Thoracic aorta (tissue), 2 donors: ENCODE results near the gene ACSL5. TPM values are rescaled to one million over a fixed set of nuclear protein-coding genes. Genes with fewer than 3 reads are reported as not detected.
"Not testable (repeated sequence)": the region's sequence is repeated elsewhere in the genome, so short reads cannot be mapped to it uniquely, and the experiment has no call there.

ENCODE experiments used
- ATAC-seq: fragments of 150-250 bp; one replicate; pipeline ENCODE4 v1.8.0; 2017; ENCODE audit warnings: low read depth; ENCODE audit not compliant: insufficient number of reproducible peaks, low FRiP score
- DNase-seq: peaks from one replicate; pipeline ENCODE4 v3.0.0-alpha.2; 2020; ENCODE audit warnings: low spot score
- H3K27ac ChIP-seq, 2 donors: fragments of 200-600 bp; sonication (generic); 1 replicate in 1 of 2; 2 replicates in 1 of 2; pipeline ENCODE4 v1.5.1; 2016; ENCODE audit warnings: mild to moderate bottlenecking in 2 of 2, moderate library complexity in 2 of 2
- H3K27me3 ChIP-seq: fragments of 200-600 bp; sonication (generic); replicated peaks from 2 replicates; pipeline ENCODE4 v1.6.0; 2016; ENCODE audit warnings: mild to moderate bottlenecking; ENCODE audit not compliant: insufficient read depth
- H3K36me3 ChIP-seq: fragments of 200-600 bp; sonication (generic); one replicate; pipeline ENCODE4 v1.5.1; 2016
- H3K4me1 ChIP-seq, 2 donors: fragments of 200-600 bp; sonication (generic); 1 replicate in 1 of 2; 2 replicates in 1 of 2; pipeline versions ENCODE4 v1.5.1 to v1.6.0; 2016; ENCODE audit warnings: low read depth in 2 of 2, mild to moderate bottlenecking in 1 of 2; ENCODE audit not compliant: control insufficient read depth in 1 of 2
- H3K4me3 ChIP-seq: fragments of 200-600 bp; sonication (generic); 2 replicates; pipeline ENCODE4 v1.5.1; 2016; ENCODE audit warnings: mild to moderate bottlenecking
- H3K9me3 ChIP-seq: fragments of 200-600 bp; sonication (generic); 2 replicates; pipeline ENCODE4 v1.5.1; 2016
- total RNA-seq, 2 donors: library from RNA; depleted of rRNA; stranded (reverse); fragments of >200 nt; gene quantifications; one replicate each; pipeline versions ENCODE4 v1.1.0 to v1.2.3, GENCODE V29; 2016
- TF ChIP-seq, protein P1 (sequence below): fragments of 200-600 bp; sonication (generic); IDR thresholded peaks from one replicate; pipeline ENCODE4 v1.5.1; 2019; ENCODE audit warnings: antibody characterized with exemption

The ACSL5 gene
- total RNA-seq, 2 donors from 2014 or later: 13.9 to 16.7 TPM

DNA sequence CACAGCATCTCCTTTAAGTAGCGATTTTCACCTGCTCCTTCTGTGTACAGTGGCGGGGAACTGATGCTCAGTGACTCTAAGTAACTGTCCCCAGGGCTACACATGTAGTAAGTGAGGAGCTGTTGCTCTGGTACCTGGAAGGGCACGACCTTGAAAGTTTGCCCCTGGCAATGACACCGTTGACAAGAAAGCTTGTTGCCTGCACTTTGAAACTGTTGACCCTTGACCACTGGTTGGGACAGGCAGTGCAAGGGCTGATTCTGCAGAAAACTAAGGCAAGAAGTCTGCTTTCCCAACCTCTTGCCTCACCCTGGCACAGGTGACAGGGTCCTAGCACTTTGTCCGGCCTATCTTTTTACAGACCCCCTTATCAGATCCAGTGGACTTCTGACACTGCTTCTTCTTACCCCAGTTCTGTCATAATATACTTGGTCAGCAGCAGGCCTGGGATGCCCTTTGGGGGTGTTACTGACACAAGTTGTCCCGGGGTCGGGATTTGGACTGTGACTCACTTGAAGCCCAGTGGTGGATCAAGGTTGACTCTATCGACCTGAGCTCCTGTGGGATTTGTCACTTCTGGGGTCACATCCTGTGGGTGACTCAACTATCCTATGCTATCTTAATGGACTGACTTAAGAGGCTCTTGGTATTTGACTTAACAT is 5.8 kb downstream of the ACSL5 start:
- Histone ChIP-seq H3K9me3 (no peaks in the 10 kb centered on the region), H3K4me1 (peaks cover 8% of the 10 kb centered on the region in 2 donors), H3K27me3 (no peaks in the 10 kb centered on the region), H3K4me3 (no peak overlapping the region), H3K36me3 (no peaks in the 10 kb centered on the region), H3K27ac (no peak overlapping the region)
- ATAC-seq (no peak), DNase-seq (no peak)
- TF ChIP-seq, protein P1, sequence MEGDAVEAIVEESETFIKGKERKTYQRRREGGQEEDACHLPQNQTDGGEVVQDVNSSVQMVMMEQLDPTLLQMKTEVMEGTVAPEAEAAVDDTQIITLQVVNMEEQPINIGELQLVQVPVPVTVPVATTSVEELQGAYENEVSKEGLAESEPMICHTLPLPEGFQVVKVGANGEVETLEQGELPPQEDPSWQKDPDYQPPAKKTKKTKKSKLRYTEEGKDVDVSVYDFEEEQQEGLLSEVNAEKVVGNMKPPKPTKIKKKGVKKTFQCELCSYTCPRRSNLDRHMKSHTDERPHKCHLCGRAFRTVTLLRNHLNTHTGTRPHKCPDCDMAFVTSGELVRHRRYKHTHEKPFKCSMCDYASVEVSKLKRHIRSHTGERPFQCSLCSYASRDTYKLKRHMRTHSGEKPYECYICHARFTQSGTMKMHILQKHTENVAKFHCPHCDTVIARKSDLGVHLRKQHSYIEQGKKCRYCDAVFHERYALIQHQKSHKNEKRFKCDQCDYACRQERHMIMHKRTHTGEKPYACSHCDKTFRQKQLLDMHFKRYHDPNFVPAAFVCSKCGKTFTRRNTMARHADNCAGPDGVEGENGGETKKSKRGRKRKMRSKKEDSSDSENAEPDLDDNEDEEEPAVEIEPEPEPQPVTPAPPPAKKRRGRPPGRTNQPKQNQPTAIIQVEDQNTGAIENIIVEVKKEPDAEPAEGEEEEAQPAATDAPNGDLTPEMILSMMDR: no peak

DNA sequence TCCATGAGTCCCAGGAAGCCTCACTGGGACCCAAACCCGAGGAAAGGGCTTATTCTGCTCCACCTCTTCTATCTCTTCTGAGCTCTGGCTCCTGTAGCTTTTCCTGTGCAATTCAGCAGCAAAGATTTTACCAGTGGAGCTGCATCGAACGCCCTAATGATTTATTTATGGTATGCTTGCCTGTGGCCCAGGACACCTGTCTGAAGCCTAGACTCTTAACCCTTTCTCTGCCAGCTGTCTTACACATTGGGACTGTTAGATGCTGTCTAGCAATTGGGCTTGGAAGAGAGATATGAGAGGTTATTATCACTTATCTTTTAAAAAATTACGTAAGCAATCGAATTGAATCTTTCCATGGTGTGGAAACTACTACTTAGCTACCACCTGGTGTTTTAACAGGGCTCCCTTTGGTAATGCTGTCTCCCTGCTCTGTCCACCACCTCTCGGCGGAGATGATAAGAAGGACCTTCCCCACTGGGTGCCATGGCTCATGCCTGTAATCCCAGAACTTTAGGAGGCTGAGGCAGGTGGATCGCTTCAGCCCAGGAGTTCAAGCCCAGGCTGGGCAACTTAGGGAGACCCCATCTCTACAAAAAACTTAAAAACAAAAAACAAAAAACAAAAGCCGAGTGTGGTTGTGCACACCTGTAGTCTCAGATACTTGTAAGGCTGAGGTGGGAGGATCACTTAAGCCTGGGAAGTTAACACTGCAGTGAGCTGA is 8.8 kb downstream of the ACSL5 start:
- Histone ChIP-seq H3K9me3 (no peaks in the 10 kb centered on the region), H3K27me3 (no peaks in the 10 kb centered on the region), H3K27ac (no peak overlapping the region), H3K36me3 (no peaks in the 10 kb centered on the region), H3K4me3 (no peak overlapping the region), H3K4me1 (no peaks in the 10 kb centered on the region)
- no peak for ATAC-seq
- DNase-seq: no peak
- TF ChIP-seq, protein P1: no peak

DNA sequence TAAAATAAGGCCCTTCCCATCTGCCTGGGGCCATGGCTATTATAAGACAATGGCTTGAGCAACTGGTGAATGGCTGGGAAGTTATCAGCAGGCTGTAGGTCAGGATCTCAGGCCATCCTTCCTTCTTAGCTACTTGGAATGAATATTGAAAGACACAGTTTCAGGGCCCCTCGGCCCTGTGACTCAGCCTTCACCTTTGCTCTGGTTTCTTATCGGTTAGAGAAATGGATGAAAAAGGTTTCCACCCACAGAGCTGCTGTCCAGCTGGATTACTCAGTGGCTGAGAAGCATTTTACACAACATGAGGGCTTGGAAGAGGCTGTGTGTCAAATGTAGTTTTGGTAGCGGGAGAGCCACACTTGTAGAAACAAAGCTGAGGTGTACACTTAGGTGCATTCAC is 9.4 kb downstream of the ACSL5 start:
- DNase-seq: no peak
- no peaks in the 10 kb centered on the region for H3K4me1 ChIP-seq
- no peak overlapping the region for H3K4me3 ChIP-seq
- ATAC-seq: no peak
- no peaks in the 10 kb centered on the region for H3K36me3 ChIP-seq
- H3K27me3 ChIP-seq: no peaks in the 10 kb centered on the region
- no peaks in the 10 kb centered on the region for H3K9me3 ChIP-seq
- H3K27ac ChIP-seq: no peak overlapping the region
- TF ChIP-seq, protein P1: no peak

DNA sequence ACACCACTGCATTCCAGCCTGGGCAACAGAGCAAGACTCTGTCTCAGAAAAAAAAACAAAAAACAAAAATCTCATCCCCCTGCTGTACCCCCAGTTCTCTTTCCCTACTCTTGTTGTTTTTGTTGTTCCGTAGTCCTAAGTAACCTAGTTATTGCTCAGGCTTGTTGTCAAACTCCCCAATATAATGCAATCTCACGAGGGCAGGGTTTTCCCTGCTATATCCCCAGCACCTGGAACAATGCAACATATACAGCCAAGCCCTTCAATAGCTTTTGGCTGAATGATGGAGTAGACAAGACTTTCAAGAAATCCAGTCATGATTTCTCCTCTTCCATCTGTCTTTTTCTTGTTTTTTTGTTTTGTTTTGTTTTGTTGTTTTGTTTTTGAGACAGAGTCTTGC is 10.2 kb downstream of the ACSL5 start:
- H3K4me3 ChIP-seq: no peak overlapping the region
- ATAC-seq: no peak
- no peak overlapping the region for H3K27ac ChIP-seq
- H3K27me3 ChIP-seq: no peaks in the 10 kb centered on the region
- TF ChIP-seq, protein P1: no peak
- H3K4me1 ChIP-seq: no peaks in the 10 kb centered on the region
- H3K9me3 ChIP-seq: no peaks in the 10 kb centered on the region
- DNase-seq: no peak
- no peaks in the 10 kb centered on the region for H3K36me3 ChIP-seq

DNA sequence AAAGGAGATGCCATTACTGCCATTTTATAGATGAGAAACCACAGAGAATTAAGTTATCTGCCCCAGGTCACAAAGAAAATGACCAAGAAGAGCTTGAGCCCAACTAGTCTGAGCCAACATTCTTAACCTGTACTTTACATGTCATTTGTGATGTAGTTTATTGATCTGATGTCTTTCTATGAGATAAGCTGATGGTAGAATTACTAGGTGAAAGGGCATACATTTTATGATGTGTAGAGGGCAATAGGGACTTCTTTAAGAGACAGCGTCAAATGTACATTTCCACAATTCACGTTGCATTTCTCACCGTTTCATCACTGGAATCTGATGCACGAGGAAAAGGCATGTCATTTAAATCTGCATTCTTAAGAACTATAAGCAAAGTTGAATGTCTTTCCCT is 11.3 kb downstream of the ACSL5 start:
- TF ChIP-seq, protein P1: no peak
- Histone ChIP-seq H3K4me1 (no peaks in the 10 kb centered on the region), H3K27me3 (no peaks in the 10 kb centered on the region), H3K36me3 (no peaks in the 10 kb centered on the region), H3K27ac (no peak overlapping the region), H3K4me3 (no peak overlapping the region), H3K9me3 (no peaks in the 10 kb centered on the region)
- ATAC-seq: no peak
- DNase-seq: no peak

DNA sequence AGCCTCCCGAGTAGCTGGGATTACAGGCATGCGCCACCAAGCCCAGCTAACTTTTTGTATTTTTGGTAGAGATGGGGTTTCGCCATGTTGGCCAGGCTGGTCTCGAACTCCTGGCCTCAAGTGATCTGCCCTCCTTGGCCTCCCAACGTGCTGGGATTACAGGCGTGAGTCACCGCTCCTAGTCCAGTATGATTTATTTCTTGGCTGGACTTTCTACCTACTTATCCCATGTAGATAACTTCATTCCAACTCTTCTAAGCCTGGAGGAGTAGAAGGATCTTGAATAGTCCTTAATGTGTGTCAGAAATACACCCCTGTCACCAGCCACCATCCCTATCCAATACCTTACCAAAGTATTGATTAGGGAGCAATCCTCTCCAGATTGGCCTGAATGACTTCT is 14.1 kb downstream of the ACSL5 start:
- not testable (repeated sequence) for H3K36me3 ChIP-seq, ATAC-seq, DNase-seq, H3K27me3 ChIP-seq, H3K9me3 ChIP-seq, H3K4me3 ChIP-seq, H3K27ac ChIP-seq, H3K4me1 ChIP-seq
